KMS-11 (cell line): Measurements from ENCODE around the gene ZSCAN10.
A peak's percentile ranks its signal among the peaks of the same experiment; 100 is the strongest.

Experiments
- H2AFZ ChIP-seq: fragments of 200-600 bp; sonication (generic); 2 replicates; pipeline ENCODE4 v1.6.1; 2016; ENCODE audit warnings: antibody characterized with exemption, mixed run types, low read depth
- H3K27ac ChIP-seq: fragments of 200-600 bp; sonication (generic); 2 replicates; pipeline ENCODE4 v1.6.1; 2016; ENCODE audit warnings: mild to moderate bottlenecking, mixed run types
- H3K27me3 ChIP-seq: fragments of 200-600 bp; sonication (generic); 2 replicates; pipeline ENCODE4 v1.6.1; 2017; ENCODE audit warnings: mild to moderate bottlenecking, low read depth, mixed run types, moderate library complexity; ENCODE audit not compliant: insufficient read depth
- H3K36me3 ChIP-seq: fragments of 200-600 bp; sonication (generic); 2 replicates; pipeline ENCODE4 v1.6.1; 2017; ENCODE audit warnings: mild to moderate bottlenecking, mixed run types; ENCODE audit not compliant: insufficient read depth
- H3K4me1 ChIP-seq: fragments of 200-600 bp; sonication (generic); 2 replicates; pipeline ENCODE4 v1.6.1; 2016; ENCODE audit warnings: mild to moderate bottlenecking, low read depth, mixed run types; ENCODE audit not compliant: poor library complexity, severe bottlenecking
- H3K4me2 ChIP-seq: fragments of 200-600 bp; sonication (generic); 2 replicates; pipeline ENCODE4 v1.7.0; 2016; ENCODE audit warnings: mild to moderate bottlenecking, mixed run types
- H3K4me3 ChIP-seq: fragments of 200-600 bp; sonication (generic); IDR thresholded peaks from 2 replicates; pipeline ENCODE4 v1.6.1; 2017; ENCODE audit warnings: low read depth, low read length, mixed read lengths; ENCODE audit not compliant: insufficient read depth
- H3K79me2 ChIP-seq: fragments of 200-600 bp; sonication (generic); 2 replicates; pipeline ENCODE4 v1.6.1; 2016; ENCODE audit warnings: low read depth, mixed run types; ENCODE audit not compliant: insufficient read depth
- H3K9ac ChIP-seq: fragments of 200-600 bp; sonication (generic); 2 replicates; pipeline ENCODE4 v1.6.1; 2016; ENCODE audit warnings: mild to moderate bottlenecking, mixed run types
- H4K20me1 ChIP-seq: fragments of 200-600 bp; sonication (generic); 2 replicates; pipeline ENCODE4 v1.6.1; 2016; ENCODE audit warnings: mild to moderate bottlenecking, mixed run types; ENCODE audit not compliant: insufficient read depth
- TF ChIP-seq, protein P1 (sequence below): fragments of 200-600 bp; sonication (generic); conservative IDR thresholded peaks from 2 replicates; pipeline ENCODE4 v1.6.1; 2017; ENCODE audit warnings: low read depth, mild to moderate bottlenecking, antibody characterized with exemption, low read length, moderate library complexity, mixed read lengths

Gene ZSCAN10

DNA sequence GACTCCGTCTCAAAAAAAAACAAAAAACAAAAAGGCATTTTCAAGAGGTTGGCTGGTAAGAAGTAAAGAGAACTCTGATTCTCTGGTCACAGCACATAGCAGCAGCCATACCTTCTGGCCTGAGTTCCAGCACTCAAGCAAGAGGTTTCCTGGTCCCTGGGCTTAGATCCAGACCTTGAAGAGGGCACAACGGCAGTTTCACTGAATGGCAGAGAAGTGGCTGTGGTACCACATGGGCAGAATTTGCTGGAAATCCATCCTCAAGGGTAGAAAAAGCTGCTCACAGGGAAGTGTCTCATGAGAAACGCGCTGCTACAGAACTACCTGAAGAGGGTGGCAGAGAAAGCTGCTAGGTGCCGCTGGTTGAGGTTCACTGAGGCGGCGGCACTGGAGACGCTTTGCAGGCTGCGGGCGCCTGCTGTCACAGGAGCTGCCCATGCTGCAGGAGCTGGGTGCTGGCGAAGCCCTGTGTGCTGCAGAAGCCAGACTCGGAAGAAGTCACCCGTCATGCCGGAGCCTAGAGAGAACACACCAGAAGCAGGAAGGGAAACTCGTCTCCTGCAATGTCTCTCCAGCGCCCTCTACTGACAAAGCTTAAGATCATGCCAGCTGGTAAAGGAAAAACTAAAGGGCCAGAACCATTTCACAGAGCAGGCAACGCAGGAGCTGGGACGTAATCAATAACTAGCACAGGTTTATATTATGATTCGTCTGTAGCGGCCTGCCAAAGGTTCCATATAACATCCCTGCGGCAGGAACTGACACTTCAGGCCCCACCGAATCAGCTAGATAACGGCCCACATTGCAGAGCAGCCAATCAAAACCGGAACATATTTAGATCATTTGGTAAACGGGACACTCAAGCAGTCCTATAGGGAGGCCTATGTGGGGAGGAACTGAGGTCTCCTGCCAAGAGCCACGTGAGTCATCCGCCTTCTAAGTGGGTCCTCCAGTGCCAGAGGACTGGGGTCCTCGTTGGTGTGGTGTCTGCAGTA is 30.3 kb upstream of the ZSCAN10 start:
- TF ChIP-seq, protein P1, sequence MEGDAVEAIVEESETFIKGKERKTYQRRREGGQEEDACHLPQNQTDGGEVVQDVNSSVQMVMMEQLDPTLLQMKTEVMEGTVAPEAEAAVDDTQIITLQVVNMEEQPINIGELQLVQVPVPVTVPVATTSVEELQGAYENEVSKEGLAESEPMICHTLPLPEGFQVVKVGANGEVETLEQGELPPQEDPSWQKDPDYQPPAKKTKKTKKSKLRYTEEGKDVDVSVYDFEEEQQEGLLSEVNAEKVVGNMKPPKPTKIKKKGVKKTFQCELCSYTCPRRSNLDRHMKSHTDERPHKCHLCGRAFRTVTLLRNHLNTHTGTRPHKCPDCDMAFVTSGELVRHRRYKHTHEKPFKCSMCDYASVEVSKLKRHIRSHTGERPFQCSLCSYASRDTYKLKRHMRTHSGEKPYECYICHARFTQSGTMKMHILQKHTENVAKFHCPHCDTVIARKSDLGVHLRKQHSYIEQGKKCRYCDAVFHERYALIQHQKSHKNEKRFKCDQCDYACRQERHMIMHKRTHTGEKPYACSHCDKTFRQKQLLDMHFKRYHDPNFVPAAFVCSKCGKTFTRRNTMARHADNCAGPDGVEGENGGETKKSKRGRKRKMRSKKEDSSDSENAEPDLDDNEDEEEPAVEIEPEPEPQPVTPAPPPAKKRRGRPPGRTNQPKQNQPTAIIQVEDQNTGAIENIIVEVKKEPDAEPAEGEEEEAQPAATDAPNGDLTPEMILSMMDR = peak; percentile 95
- Histone ChIP-seq H3K4me1 (peaks cover 42% of the 10 kb centered on the region), H2AFZ (peak overlapping the region; percentile 56; the same call in 1 of the 2 replicates), H3K27ac (peak overlapping the region; percentile 54), H3K36me3 (no peaks in the 10 kb centered on the region), H4K20me1 (no peaks in the 10 kb centered on the region), H3K79me2 (peaks cover 19% of the 10 kb centered on the region), H3K27me3 (no peaks in the 10 kb centered on the region), H3K9ac (peak overlapping the region; percentile 46; the same call in 1 of the 2 replicates), H3K4me2 (peak overlapping the region; percentile 75), H3K4me3 (no peak overlapping the region)

DNA sequence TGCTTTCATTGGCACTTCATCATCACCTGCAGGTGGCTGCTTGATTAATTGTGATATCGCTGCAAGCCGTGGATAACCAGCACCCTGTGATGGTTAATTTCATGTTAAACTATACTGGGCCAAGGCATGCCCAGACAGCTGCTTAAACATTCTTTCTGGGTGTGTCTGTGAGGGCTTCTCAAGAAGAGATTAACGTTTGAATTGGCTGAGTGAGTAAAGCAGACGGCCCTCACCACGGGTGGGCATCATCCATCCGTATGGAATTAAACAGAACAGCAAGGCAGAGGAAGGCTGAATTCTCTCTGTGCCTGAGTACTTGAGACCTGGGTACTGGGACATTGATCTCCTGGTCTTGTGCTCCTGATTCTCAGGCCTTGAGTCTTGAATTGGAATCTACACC is 28.7 kb upstream of the ZSCAN10 start:
- H2AFZ ChIP-seq = no peak overlapping the region
- H3K36me3 ChIP-seq = no peaks in the 10 kb centered on the region
- H3K4me2 ChIP-seq = no peak overlapping the region
- H3K4me3 ChIP-seq = no peak overlapping the region
- H4K20me1 ChIP-seq = no peaks in the 10 kb centered on the region
- TF ChIP-seq, protein P1 = no peak
- H3K27ac ChIP-seq = no peak overlapping the region
- no peak overlapping the region for H3K9ac ChIP-seq
- H3K79me2 ChIP-seq = peaks cover 4% of the 10 kb centered on the region
- H3K27me3 ChIP-seq = peaks cover 9% of the 10 kb centered on the region; the same call in 1 of the 2 replicates
- H3K4me1 ChIP-seq = peaks cover 42% of the 10 kb centered on the region

DNA sequence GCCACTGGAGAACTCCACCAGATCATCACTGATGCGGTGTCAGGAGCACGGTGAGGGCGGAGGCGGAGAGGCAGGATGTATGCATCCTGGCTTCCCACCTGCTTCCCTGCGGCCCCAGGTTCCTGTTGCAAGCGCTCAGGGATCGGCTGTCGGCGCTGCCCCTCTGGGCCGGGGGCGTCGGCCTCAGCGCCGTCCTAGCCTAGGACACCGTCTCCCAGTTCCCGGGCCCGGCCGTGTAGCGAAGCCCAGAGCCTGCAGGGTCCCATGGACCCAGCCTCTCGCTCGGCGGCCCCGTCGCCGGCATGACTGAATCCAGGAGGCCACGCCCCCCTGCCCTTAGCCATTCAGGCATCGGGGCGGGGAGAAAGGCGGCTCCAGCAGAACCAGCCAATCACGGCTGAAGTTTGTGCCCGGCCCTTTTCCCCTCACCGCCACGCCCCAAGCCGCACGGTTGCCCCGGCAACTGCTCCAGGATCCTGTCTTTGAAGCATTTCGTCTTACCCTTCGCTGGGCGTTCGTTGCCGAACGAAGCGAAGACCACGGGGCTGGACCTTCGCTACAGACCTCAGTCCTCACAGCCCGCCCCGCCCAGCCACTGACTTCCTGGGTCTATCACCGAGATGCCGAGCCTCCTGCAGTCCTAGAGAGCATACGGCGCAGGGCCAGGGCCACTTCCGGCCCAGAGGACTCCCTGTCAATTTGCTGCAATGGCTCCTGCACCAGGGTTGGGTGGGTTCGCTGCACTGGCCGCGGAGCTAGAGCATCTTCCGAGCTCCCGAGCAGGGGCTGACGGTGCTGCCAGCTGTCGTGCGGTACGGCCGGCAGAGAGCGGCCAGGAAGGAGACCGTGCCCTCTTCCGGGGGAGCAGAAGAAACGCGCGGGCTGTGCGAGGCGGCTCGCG is 25.1 kb upstream of the ZSCAN10 start:
- Histone ChIP-seq H3K9ac (peak overlapping the region; percentile 33; the same call in 1 of the 2 replicates), H3K27me3 (peaks cover 20% of the 10 kb centered on the region; the same call in 1 of the 2 replicates), H3K4me3 (no peak overlapping the region), H3K4me2 (peak overlapping the region; percentile 83), H3K79me2 (no peaks in the 10 kb centered on the region), H3K36me3 (no peaks in the 10 kb centered on the region), H4K20me1 (no peaks in the 10 kb centered on the region), H3K27ac (peak overlapping the region; percentile 57), H3K4me1 (peaks cover 25% of the 10 kb centered on the region), H2AFZ (peak overlapping the region; percentile 68)
- TF ChIP-seq, protein P1 = no peak

DNA sequence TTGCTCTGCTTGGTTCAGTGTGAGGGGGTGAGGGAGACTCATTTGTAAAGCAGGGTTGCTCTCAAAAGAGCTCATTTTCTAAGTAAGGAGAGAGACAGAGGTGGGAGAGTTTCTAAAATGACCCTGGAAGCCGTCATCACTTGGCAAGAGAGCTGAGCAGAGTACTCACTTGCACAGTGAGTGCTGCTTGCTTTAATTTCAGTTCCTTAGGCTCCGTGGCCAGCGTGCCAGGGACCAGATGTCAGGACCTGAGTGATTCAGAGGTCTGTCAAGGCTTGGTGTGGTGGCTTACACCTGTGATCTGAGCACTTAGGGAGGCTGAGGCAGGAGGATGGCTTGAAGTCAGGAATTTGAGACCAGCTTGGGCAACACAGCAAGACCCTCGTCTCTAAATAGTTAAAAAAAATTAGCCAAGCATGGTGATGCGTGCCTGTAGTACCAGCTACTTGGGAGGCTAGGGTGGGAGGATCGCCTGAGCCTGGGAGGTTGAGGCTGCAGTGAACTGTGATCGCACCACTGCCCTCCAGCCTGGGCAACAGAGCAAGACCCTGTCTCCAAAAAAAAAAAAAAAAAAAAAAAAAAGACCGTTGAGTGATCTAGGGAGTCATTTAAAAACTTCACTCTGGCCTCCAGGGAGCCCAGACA is 24.0 kb upstream of the ZSCAN10 start:
- Histone ChIP-seq H3K4me1 (peaks cover 15% of the 10 kb centered on the region), H3K4me3 (no peak overlapping the region), H4K20me1 (no peaks in the 10 kb centered on the region), H2AFZ (no peak overlapping the region), H3K27ac (no peak overlapping the region), H3K79me2 (no peaks in the 10 kb centered on the region), H3K36me3 (no peaks in the 10 kb centered on the region), H3K27me3 (peaks cover 20% of the 10 kb centered on the region; the same call in 1 of the 2 replicates), H3K4me2 (peak overlapping the region; percentile 83; the same call in 1 of the 2 replicates), H3K9ac (no peak overlapping the region)
- TF ChIP-seq, protein P1 = no peak
